Measurements from ENCODE around the gene FMO1.
"Not testable (repeated sequence)": the region's sequence is repeated elsewhere in the genome, so short reads cannot be mapped to it uniquely, and the experiment has no call there.

FMO1 gene, protein sequence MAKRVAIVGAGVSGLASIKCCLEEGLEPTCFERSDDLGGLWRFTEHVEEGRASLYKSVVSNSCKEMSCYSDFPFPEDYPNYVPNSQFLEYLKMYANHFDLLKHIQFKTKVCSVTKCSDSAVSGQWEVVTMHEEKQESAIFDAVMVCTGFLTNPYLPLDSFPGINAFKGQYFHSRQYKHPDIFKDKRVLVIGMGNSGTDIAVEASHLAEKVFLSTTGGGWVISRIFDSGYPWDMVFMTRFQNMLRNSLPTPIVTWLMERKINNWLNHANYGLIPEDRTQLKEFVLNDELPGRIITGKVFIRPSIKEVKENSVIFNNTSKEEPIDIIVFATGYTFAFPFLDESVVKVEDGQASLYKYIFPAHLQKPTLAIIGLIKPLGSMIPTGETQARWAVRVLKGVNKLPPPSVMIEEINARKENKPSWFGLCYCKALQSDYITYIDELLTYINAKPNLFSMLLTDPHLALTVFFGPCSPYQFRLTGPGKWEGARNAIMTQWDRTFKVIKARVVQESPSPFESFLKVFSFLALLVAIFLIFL

DNA sequence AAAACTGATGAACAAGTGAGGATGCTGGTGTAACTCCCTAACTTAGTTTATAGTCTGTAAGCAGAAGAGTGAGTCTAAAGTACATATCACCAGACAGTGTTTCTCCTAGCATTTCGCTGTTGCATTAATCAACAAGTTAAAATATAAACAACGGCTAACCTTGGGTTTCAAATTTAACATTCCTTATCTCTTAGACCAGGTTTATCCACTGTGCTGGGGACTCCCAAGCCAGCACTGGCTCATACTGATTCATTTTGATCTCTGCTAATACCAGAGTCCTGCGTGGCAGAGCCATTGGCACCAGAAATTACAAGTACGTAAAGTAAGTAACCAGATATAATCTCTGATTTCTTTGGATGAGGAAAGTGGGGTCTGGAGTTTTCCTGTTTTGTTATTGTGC lies at the start of gene FMO1:
Gene FMO1, plus strand, starts transcription at position 193 of the 400 bp plus-strand sequence. CDS start 9,594 bp downstream, outside the sequence.
- no peak for DNase-seq

GRCh38 chr1:171204296-171204695 lies 44.0 kb upstream of the FMO1 start:
- DNase-seq = no peak

DNA sequence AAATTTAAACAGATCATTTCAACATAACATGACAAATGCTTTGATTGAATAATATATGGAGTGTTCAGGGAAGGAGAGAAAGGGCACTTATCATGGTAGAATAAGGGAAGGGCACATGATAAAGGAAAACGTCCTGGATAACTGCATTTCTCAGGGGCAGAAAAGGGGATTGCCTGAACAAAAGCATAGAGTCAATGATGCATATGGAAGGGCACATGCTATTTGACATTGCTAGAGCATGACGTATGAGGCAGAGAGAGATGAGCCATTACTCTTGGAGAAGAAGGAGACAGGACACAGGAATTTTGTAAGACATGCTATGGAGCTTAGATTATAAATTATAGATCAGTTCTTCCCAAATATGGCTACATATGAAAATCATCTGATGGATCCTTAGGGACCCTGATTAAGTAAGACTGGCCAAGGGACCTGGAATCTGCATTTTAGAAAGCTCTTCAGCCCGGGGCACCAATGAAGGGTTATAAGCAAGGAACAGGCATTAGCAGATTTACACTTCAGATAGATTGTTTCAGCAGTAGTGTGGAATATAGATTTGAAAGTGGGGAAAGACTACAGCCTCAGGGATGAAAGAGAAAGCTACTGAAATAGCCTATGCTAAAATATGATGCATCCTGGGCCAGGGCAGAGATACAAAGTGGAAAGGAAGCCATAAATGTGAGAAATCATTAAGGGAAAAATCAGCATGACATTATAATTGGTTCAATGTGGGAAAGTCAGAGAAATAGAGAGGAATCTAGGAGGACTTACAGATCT lies 41.9 kb upstream of the FMO1 start:
- DNase-seq = no peak

- no peak for DNase-seq
Observed at GRCh38 chr1:171206978-171207355, 41.3 kb upstream of the FMO1 start.

DNA sequence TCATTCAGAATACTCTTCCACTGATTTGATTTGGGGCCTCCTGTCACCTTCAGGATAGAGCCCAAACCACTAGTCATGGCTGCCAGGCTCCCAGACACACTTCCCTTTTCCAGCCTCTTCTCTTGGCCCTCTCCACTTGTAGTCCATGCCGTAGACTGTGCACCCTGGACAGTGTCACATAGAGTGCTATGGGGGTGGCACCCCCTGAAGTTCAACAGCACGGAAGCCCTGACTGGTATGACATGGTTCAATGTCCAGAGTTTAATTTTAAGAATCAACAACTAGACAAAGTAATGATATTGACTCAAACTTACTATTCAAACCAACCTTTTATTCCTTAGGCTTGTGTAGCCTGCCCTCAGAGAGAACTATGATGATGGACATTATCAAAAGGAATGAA lies 40.9 kb upstream of the FMO1 start:
- no peak for DNase-seq

DNA sequence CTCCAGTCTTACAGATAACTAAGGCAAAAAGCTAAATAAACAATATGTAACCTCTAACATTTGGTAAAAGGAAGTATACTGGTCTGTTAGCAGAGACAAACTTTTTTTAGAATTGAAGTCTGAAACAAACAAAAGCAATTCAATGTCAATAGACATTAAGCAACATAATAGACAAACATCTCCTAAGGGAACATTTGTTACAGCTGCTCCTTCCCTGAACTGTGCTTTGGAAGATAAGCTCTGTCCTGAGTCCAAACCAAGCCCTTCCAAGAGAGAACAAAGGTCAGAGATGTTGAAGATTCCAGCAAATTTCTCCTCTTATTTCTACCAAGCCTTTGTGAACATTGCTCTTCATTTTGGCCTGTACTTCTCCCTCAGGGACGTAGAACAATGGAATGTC lies 37.9 kb upstream of the FMO1 start:
- no peak for DNase-seq

GRCh38 chr1:171212607-171213351 lies 35.5 kb upstream of the FMO1 start:
- no peak for DNase-seq

DNA sequence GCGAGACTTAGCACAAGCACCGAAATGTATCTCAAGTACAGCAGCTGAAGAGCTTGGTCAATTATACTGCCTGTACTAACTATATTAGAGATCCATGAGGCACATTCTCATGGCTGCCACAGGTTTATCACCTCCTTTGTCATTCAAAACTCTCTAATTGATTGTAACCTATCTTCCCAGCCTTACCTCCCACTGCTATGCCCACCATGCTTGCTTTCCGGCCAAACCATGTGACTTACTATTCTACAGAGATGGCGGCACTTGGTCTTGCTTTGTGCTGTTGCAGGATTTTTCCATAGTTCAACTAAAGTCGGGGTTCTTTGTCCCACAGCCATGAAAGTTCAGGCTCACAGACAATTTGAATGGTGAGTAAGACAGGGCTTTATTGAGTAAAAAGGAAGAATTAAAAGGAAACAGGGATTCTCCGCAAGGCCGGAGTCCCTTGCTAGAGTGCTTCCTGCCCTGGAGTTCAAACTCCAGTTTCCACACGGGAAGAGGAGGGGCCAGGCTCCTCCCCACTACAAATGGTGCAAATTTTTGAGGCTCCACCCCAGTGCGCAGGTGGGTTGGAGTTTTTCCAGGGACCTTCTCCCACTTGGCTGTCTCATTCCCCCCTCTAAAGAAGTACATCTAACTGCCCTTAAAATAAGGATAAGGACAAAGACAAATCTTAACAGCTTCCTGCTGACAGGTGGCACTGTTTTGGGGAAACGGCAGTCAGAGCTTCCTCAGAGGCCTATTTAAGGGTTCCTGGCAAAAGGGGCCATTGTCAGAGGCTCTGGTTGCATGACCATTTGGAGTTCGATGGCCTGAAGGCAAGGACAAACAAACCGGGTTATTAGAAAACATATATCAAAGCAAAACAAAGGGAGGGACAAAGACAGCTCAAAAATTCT lies 34.5 kb upstream of the FMO1 start:
- DNase-seq = no peak

- DNase-seq = no peak
Observed at GRCh38 chr1:171217658-171218443, 30.4 kb upstream of the FMO1 start.

- DNase-seq = no peak
Observed at GRCh38 chr1:171218661-171219060, 29.6 kb upstream of the FMO1 start.

GRCh38 chr1:171219346-171220080 lies 28.8 kb upstream of the FMO1 start:
- no peak for DNase-seq

GRCh38 chr1:171220081-171220420 lies 28.2 kb upstream of the FMO1 start:
- DNase-seq = no peak

- no peak for DNase-seq
Observed at GRCh38 chr1:171220581-171221054, 27.7 kb upstream of the FMO1 start.

- no peak for DNase-seq
Observed at GRCh38 chr1:171221665-171222591, 26.4 kb upstream of the FMO1 start.

- no peak for DNase-seq
Observed at GRCh38 chr1:171222936-171223335, 25.4 kb upstream of the FMO1 start.

- DNase-seq = not testable (repeated sequence)
Observed at GRCh38 chr1:171224257-171224656, 24.0 kb upstream of the FMO1 start.

DNA sequence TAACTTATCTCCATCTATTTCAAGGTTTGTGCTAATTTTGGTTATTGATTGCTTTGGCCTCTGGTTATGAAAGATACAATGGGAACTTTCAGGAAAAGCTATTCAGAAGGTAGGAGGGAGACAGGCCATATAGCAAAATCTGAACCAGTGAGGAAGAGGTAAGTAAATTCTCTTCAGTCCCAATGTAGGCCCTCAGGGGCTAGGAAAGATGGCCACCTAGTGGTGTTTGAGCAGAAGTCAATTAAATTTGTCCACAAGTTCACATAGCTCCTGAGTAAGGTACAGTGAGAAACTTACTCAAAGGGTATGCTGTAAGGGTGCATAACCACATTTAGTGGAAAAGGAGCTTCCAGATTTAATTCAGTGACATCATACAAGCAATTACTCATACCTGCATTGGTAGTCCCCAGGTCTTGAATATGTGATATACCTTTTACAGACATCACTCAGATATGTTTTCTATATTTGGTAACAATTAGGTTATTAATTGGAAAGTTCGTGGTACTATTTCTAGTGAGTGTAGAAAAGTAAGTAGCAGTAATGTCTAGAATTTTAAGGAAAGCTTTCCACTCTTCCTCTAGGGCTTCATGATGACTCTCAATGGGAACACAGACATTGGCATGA lies 21.4 kb upstream of the FMO1 start:
- peak; percentile 81 for DNase-seq

GRCh38 chr1:171231326-171231725 lies 17.0 kb upstream of the FMO1 start:
- no peak for DNase-seq

- no peak for DNase-seq
Observed at GRCh38 chr1:171233183-171233582, 15.1 kb upstream of the FMO1 start.
